Stimulated activated CD8-positive, alpha-beta memory T cell treated with anti-CD3 and anti-CD28 coated beads, Interleukin-15, amount 100 ng/mL, for 4 hours (primary cell): ENCODE data around the gene PLD1.

Source experiments
- DNase-seq, 2 donors: peaks; one replicate each; pipeline ENCODE4 v3.0.0-alpha.2; 2020; ENCODE audit warnings: low read depth in 2 of 2

PLD1 gene

DNA sequence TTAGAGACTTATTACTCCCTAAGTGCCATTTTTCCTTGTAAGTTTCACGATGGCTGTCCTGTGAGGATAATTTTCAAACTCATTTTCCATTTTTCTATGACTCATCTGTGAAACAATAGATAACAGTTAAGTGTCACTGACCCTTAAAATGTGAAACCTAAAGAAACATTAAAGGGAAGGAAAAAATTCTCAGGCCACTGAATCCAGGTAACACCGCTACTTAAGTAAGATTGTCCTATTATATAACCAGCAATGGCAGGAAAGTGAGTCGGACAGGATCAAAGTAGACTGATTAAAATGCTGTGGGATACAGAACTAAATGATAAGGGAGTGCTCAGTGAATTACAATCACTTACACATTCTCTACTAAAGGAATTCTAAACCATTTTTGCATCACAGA lies 12.4 kb downstream of the PLD1 start:
- DNase-seq = no peak

- DNase-seq = no peak
These were observed 13.0 kb downstream of the PLD1 start for GRCh38 chr3:171797265-171797679.

GRCh38 chr3:171796625-171797264 lies 13.5 kb downstream of the PLD1 start:
- DNase-seq = no peak

GRCh38 chr3:171792531-171792930 lies 17.8 kb downstream of the PLD1 start:
- no peak for DNase-seq

GRCh38 chr3:171791692-171792076 lies 18.6 kb downstream of the PLD1 start:
- no peak for DNase-seq

DNA sequence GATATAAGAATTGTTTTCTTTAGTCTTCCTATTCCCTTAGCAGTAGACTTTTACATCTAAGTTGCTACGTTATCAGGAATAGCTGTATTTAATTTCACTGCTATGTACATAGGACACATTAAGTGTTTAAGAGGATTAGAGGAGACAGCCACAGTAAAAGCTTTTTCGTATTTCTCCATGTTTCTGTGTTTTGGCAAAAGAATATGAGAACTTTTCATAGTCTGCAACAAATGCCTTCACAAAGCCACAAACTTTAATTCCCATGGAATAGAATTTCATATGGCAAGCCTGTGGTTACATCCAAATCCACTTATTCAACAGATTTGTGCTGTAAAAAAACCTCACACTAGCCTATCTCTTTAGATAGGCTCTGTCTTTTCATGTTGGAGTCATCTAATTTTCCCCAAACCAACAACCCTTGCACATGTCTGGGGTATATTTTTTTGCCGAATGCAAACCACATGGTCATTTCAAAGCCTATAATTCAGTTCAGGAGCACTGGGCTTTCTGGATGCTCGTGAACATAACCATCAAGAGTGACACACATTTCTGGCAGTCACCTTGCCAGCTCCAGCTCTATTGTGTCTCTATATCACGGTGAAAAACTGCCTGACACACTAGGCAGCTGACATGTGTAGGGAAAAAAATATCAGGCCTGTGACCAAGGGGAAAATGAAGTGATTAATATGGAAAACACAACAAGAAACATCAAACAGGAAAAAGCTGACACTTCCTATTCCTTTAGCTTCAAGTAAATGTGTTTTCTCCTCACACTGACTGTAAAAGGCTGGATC lies 19.2 kb downstream of the PLD1 start:
- DNase-seq = no peak

DNA sequence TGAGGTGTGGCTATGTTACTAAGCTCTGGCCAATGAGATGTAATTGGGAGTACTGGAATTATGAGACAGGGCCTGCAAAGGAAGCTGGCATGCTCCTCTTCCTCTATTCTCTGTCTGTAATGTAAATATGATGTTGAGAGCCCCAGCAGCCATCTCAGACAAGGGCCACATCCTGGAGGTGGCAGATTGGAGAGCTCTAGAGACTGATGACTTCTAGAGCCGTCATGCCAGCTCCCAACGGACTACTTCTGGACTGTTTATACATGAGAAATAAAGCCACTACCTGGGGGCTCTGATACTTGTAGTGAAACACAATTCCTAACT lies 19.7 kb downstream of the PLD1 start:
- DNase-seq = no peak

DNA sequence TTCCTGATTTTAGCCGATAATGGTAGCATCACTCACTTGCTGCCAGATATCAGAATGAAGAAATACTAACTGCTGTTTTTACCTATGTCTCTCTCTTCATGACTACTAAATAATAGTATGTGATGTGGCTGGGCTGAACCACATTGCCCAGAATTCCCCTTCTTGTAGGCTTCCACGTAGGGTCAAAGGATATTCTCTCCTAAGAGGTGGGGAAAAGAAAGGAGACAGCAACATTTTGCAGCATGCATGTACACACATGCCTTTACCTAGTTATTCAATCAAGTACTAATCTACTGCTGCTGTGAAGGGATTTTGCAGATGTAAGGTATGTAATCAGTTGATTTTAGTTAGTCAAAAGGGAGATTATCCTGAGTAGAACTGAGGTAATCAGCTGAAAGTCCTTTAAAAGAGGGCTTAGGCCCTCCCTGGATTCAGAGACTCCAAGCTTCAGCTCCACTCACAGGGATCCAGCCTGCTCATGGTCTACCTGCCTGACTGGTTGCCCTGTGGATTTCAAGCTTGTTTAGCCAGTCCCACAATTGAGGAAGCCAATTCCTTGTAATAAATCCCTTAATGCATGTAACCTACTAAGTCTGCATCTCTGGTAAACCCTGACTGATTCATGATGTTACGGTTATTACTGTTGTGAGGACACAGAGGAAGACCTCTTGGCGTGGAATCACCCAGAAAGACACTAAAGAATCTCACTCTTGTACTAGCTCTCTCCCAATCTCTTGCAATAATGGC lies 20.4 kb downstream of the PLD1 start:
- no peak for DNase-seq

DNA sequence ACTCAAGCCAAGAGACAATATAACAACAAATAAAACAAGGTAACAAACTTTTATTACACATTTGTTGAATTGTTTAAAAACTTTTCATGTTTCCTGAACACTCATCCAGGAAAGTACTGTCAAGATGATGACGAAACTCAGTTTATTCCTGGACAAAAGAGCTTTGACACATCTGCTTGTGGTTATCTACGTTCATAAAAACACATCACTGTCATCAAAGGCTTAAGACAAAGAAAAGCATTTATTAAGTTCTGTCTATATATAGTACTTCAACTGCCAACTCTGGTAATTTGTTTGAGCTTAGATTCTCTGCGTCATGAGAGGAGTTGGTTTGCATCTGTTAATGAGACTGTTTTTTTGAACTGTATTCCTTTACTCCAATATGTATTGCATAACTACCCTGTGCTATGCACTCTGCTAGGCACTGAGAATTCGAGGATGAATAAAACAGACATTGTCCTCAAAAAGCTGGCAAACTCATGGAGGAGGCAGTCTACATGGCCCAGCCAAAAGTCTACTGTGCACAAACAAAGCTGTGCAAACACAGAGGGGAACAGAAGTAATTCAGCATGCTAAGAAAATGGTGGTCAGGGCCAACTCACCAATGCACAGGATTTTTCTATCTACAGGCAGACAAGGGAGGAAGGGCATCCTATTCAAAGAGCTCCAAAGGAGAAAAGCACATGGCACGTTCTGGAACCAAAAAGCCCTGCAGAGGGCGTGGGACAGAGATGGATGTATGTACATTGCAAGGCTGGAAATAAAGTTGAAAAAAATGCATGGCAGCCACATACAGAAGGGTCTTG lies 21.5 kb downstream of the PLD1 start:
- DNase-seq = no peak

DNA sequence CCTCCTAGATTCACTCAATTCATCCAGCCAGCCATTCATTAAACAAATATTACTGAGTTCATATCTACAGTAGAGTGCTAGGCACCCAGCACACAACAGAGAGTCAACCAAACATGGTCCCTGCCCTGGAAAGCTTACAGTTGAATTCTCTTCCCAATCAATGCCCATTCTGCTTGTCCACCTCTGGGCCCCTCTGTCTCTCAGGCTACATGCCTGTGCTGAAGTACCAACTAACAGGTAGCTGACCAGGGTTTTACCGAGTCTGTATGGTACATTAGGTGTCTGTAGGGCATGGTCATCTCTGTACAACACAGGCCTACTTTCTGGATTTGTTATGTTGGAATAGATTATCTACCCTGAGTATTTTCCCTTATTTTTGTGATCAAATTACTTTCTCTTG lies 23.3 kb downstream of the PLD1 start:
- no peak for DNase-seq

- no peak for DNase-seq
These were observed 25.3 kb downstream of the PLD1 start for GRCh38 chr3:171784937-171785336.

- no peak for DNase-seq
These were observed 25.9 kb downstream of the PLD1 start for GRCh38 chr3:171784387-171784786.

DNA sequence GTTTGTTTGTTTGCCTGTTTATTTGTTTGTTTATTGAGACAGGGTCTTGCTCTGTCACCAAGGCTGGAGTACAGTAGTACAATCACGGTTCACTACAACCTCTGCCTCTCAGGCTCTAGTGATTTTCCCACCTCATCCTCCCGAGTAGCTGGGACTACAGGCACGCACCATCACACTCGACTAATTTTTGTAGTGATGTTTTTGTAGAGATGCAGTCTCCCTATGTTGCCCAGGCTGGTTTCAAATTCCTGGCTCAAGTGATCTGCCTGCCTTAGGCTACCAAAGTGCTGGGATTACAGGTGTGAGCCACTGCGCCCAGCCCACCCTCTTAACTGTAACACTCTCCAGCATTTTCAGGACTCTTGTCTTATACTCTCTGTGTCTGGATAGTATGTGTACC lies 26.7 kb downstream of the PLD1 start:
- DNase-seq = no peak

DNA sequence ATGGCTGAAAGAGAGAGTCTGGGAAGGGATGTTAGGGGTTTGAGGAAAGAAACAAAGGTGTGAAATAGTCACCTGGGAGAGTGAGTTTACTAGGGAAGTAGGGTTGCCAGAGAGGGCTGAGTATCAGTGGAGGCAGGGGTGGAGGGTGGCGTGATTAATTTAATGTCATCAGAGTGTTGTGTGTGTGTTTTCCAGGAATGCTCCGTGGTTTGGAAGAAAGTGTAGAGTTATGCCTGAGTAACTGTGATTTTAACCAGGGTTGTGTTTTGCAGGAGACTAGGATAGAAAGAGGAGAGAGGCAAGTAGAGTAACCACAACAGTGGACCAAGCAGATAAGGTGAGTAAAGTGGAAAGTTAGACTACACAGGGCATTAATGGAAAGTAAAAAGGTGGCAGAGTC lies 27.2 kb downstream of the PLD1 start:
- DNase-seq = no peak

DNA sequence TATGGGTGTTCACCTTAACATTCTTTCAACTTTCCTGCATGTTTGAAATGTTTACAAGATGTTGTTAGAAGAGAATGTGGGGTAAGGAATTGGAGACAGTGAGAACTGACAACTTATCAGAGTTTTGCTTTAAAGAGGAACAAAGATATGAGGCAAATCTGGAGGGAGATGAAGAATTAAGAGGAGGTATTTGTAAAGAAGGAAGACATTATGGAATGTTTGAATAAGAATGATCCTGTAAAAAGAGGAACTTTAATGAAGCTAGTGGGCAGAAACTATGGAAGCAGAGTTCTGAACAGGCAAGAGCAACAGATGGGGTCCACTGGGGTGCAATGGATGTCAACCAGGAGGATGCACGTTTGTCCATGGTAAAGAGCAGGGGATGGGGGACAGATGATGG lies 27.7 kb downstream of the PLD1 start:
- no peak for DNase-seq

DNA sequence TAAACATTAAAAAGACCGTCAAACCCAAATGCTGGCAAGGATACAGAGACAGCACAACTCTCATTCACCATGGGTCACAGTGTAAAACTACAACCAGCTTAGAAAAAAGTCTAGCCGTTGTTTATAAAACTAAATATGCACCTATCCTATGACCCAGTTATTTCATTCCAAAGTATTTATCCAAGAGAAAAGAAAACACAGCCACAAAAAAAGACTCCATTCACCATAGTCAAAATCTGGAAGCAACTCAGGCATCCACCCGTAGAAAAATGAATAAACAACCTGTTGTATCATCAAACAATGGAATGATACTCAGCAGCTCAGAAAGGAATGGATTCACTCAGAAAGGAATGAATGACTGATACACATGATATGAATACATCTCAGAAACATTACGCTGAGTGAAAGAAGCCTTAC lies 28.6 kb downstream of the PLD1 start:
- no peak for DNase-seq

GRCh38 chr3:171778493-171778892 lies 31.8 kb downstream of the PLD1 start:
- DNase-seq = no peak

DNA sequence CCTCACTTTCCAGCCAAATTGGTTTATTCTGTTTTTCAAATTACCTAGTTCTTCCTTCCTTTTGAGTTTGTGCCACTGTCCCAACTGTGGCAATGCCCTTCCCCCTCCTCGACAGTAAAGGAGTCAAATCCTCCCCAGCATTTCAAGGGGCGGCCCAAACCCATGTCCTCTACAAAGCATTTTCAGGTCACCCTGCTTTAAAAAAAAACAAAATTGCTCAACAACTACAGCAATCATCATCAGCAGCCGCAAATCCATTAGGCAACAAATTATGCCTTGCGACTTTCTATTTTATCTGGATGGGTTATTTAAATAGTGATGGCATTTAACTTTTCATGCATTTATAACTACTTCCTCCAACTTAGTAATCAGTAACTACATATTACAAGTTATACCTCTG lies 32.7 kb downstream of the PLD1 start:
- DNase-seq = no peak

GRCh38 chr3:171776839-171777583 lies 33.3 kb downstream of the PLD1 start:
- DNase-seq = no peak

DNA sequence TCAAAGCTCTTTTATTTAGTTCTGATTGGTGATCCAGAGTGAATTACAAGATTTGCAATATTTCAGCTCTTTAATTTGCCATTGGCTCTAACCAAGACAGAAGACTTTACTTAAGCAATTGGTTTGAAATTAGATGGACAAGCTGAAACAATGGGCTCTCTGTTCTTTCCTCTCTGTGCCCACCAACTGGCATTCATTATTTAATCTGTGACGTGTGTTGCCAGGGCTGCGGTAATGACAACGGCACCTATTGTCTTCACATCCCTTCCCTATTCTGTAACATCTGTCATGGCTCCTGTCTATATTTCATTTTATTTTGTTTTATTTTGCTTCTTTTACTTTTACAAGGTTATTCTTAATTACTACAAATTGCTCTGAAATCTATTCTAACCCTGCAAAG lies 33.9 kb downstream of the PLD1 start:
- no peak for DNase-seq

- no peak for DNase-seq
These were observed 34.3 kb downstream of the PLD1 start for GRCh38 chr3:171775943-171776342.

DNA sequence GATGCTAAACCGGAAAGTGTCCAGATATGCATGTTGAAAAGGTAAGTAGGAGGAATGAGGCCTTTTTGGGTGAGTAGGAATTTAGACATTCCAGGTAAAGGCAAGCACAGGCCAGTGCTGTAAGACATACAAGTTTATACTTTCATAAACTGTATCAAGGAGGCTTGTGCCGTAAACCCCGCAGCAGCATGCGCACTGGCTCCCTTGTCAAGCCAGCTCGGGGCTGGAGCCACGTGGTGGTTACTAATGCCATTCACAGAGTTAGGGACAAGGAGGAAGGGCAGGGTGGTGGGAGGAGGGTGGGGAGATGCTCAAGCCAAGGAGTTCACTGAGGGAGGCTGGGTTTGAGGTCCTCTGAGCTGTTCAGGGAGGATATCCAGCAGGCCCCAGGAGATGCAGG lies 35.8 kb downstream of the PLD1 start:
- DNase-seq = no peak
